Measurements from ENCODE around the gene NFYC.

DNA sequence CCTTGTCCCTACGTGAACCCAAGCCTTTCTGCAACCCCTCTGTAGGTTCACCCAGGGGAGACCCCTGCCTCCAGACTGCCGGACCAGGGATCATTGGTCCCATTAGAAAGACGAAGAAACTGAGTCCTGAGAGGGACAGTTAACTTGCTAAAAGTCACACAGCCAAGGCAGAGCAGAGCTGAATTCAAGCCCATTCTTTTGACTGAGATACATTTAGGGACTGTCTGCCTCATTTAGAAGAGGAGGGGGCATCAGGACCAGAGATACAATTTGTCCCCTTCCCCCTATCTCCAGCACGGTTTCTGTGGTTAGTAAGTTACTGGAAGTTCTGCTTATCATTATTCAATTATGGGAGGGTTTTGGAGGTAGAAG is 111.2 kb downstream of the NFYC start:
- TF ChIP-seq, protein P1, sequence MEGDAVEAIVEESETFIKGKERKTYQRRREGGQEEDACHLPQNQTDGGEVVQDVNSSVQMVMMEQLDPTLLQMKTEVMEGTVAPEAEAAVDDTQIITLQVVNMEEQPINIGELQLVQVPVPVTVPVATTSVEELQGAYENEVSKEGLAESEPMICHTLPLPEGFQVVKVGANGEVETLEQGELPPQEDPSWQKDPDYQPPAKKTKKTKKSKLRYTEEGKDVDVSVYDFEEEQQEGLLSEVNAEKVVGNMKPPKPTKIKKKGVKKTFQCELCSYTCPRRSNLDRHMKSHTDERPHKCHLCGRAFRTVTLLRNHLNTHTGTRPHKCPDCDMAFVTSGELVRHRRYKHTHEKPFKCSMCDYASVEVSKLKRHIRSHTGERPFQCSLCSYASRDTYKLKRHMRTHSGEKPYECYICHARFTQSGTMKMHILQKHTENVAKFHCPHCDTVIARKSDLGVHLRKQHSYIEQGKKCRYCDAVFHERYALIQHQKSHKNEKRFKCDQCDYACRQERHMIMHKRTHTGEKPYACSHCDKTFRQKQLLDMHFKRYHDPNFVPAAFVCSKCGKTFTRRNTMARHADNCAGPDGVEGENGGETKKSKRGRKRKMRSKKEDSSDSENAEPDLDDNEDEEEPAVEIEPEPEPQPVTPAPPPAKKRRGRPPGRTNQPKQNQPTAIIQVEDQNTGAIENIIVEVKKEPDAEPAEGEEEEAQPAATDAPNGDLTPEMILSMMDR (tag by site-specific recombination; IDR thresholded peaks at IDR 0.05) = no peak
- no peak for TF ChIP-seq SETDB1 (IDR thresholded peaks at IDR 0.05; ENCODE audit: insufficient read length, low read length)
- no peak for TF ChIP-seq MYNN (tag by site-specific recombination; IDR thresholded peaks at IDR 0.05; ENCODE audit: borderline replicate concordance)
- TF ChIP-seq ZNF747 (tag by site-specific recombination; IDR thresholded peaks at IDR 0.05) = no peak
- TF ChIP-seq BCL11A (tag by site-specific recombination; IDR thresholded peaks at IDR 0.05; ENCODE audit: low read depth) = no peak
- TF ChIP-seq YY1 (tag by site-specific recombination; IDR thresholded peaks at IDR 0.05) = no peak
- no peak for TF ChIP-seq ZNF302 (tag by site-specific recombination; IDR thresholded peaks at IDR 0.05; ENCODE audit: low read depth)
- no peak for TF ChIP-seq WT1 (tag by site-specific recombination; IDR thresholded peaks at IDR 0.05)
- no peak for TF ChIP-seq ZNF549 (tag by site-specific recombination; IDR thresholded peaks at IDR 0.05)
- TF ChIP-seq, protein P2, sequence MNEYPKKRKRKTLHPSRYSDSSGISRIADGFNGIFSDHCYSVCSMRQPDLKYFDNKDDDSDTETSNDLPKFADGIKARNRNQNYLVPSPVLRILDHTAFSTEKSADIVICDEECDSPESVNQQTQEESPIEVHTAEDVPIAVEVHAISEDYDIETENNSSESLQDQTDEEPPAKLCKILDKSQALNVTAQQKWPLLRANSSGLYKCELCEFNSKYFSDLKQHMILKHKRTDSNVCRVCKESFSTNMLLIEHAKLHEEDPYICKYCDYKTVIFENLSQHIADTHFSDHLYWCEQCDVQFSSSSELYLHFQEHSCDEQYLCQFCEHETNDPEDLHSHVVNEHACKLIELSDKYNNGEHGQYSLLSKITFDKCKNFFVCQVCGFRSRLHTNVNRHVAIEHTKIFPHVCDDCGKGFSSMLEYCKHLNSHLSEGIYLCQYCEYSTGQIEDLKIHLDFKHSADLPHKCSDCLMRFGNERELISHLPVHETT (tag by site-specific recombination; IDR thresholded peaks at IDR 0.05) = no peak
- TF ChIP-seq, protein P3, sequence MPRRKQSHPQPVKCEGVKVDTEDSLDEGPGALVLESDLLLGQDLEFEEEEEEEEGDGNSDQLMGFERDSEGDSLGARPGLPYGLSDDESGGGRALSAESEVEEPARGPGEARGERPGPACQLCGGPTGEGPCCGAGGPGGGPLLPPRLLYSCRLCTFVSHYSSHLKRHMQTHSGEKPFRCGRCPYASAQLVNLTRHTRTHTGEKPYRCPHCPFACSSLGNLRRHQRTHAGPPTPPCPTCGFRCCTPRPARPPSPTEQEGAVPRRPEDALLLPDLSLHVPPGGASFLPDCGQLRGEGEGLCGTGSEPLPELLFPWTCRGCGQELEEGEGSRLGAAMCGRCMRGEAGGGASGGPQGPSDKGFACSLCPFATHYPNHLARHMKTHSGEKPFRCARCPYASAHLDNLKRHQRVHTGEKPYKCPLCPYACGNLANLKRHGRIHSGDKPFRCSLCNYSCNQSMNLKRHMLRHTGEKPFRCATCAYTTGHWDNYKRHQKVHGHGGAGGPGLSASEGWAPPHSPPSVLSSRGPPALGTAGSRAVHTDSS (tag by site-specific recombination; IDR thresholded peaks at IDR 0.05) = no peak

Measured in HEK293 (cell line).